Measurements from ENCODE around the gene ARHGAP42. TPM values are rescaled to one million over a fixed set of nuclear protein-coding genes. Genes with fewer than 3 reads are reported as not detected.

The ARHGAP42 gene
- total and polyA plus RNA-seq, 2 experiments from 2014 or later, result 64.8 to 135 TPM

DNA sequence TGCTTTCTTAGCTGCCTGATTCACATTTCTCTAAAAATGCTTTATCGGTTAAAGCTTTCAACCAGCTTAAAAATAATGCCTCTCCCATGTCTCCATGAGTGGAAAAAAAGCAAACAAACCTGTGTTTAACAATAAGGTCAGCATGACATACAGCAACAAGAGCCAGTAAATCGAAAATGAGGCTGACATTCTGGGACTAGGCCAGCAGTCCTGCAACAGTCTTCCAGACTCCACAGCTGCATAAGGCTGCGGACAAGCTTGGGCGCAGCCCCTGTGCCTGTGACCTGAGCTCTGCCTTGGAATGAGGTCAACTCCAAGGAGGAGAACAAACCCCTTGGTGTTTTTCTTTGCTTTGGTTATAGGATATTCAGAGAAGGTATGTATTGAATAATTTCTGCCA lies 347.0 kb downstream of the ARHGAP42 start:
- H3K27ac ChIP-seq, result no peak overlapping the region
- TF ChIP-seq, protein P1, sequence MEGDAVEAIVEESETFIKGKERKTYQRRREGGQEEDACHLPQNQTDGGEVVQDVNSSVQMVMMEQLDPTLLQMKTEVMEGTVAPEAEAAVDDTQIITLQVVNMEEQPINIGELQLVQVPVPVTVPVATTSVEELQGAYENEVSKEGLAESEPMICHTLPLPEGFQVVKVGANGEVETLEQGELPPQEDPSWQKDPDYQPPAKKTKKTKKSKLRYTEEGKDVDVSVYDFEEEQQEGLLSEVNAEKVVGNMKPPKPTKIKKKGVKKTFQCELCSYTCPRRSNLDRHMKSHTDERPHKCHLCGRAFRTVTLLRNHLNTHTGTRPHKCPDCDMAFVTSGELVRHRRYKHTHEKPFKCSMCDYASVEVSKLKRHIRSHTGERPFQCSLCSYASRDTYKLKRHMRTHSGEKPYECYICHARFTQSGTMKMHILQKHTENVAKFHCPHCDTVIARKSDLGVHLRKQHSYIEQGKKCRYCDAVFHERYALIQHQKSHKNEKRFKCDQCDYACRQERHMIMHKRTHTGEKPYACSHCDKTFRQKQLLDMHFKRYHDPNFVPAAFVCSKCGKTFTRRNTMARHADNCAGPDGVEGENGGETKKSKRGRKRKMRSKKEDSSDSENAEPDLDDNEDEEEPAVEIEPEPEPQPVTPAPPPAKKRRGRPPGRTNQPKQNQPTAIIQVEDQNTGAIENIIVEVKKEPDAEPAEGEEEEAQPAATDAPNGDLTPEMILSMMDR (IDR thresholded peaks at IDR 0.05; ENCODE audit: low read depth, low read length), result no peak
- H3K27me3 ChIP-seq, result no peaks in the 10 kb centered on the region
- no peak overlapping the region for H3K4me3 ChIP-seq
- H3K9me3 ChIP-seq (ENCODE audit: low read depth), result no peaks in the 10 kb centered on the region
- DNase-seq (ENCODE audit: low read depth in 1 of 2, low spot score in 1 of 2), result peak; percentile 13 to 52
- no peaks in the 10 kb centered on the region for H3K4me1 ChIP-seq (ENCODE audit: low read depth)
- no peaks in the 10 kb centered on the region for H3K36me3 ChIP-seq

DNA sequence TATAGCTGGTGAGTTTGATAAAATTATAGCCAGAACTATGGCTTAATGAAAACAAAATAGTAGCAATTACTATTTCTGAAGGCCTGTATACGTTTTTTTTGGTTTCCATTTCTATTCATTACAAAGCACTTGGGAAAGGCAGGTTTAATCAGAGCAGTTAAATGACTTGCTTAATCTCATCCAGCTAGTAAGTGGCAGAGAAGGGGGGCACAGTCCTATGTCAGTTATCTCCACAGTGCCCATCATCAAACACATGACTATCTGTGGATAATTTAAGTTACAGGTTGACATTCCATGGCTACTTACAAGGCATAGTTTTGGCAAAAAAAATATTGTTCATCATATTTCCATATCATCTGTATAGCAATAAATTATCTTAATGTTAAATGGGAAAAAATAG lies 348.8 kb downstream of the ARHGAP42 start:
- no peaks in the 10 kb centered on the region for H3K36me3 ChIP-seq
- DNase-seq (ENCODE audit: low read depth in 1 of 2, low spot score in 1 of 2), result no peak
- no peak overlapping the region for H3K27ac ChIP-seq
- no peaks in the 10 kb centered on the region for H3K9me3 ChIP-seq (ENCODE audit: low read depth)
- no peak overlapping the region for H3K4me3 ChIP-seq
- TF ChIP-seq, protein P1 (IDR thresholded peaks at IDR 0.05; ENCODE audit: low read depth, low read length), result no peak
- H3K4me1 ChIP-seq (ENCODE audit: low read depth), result no peaks in the 10 kb centered on the region
- no peaks in the 10 kb centered on the region for H3K27me3 ChIP-seq
